Liver (tissue), 9 donors: ENCODE measurements around the gene TRABD. TPM values are rescaled to one million over a fixed set of nuclear protein-coding genes. Genes with fewer than 3 reads are reported as not detected.

Experiments used
- DNase-seq: peaks from one replicate; pipeline ENCODE4 v3.0.0-alpha.2; 2017; ENCODE audit warnings: low spot score
- H3K27ac ChIP-seq, 2 donors: one replicate each; pipeline ENCODE4 v1.7.0; 2013; ENCODE audit warnings: inconsistent platforms in 2 of 2, low read length in 2 of 2, control low read depth in 1 of 2, low read depth in 1 of 2, mild to moderate bottlenecking in 1 of 2
- H3K27me3 ChIP-seq, 4 donors: one replicate each; pipeline versions ENCODE4 v1.6.1 to v1.7.0; 2013; ENCODE audit warnings: low read length in 3 of 4, inconsistent platforms in 1 of 4, mild to moderate bottlenecking in 1 of 4, moderate library complexity in 1 of 4; ENCODE audit not compliant: control insufficient read depth in 4 of 4, insufficient read depth in 4 of 4
- H3K36me3 ChIP-seq, 4 donors: one replicate each; pipeline versions ENCODE4 v1.6.1 to v1.7.0; 2013; ENCODE audit warnings: low read length in 3 of 4, mild to moderate bottlenecking in 3 of 4, low read depth in 1 of 4, moderate library complexity in 1 of 4; ENCODE audit not compliant: control insufficient read depth in 4 of 4, insufficient read depth in 3 of 4
- H3K4me1 ChIP-seq, 4 donors: one replicate each; pipeline versions ENCODE4 v1.6.1 to v1.7.0; 2013; ENCODE audit warnings: low read length in 3 of 4, mild to moderate bottlenecking in 3 of 4, moderate library complexity in 1 of 4; ENCODE audit not compliant: control insufficient read depth in 4 of 4, insufficient read depth in 4 of 4
- H3K4me3 ChIP-seq, 3 donors: one replicate each; pipeline versions ENCODE4 v1.6.1 to v1.7.0; 2013; ENCODE audit warnings: low read length in 3 of 3, control low read depth in 1 of 3, low read depth in 1 of 3, mild to moderate bottlenecking in 1 of 3
- H3K9ac ChIP-seq, 2 donors: one replicate each; pipeline ENCODE4 v1.7.0; 2013; ENCODE audit warnings: low read length in 2 of 2, mild to moderate bottlenecking in 2 of 2, moderate library complexity in 2 of 2, control low read depth in 1 of 2, low read depth in 1 of 2
- H3K9me3 ChIP-seq, 4 donors: one replicate each; pipeline versions ENCODE4 v1.6.1 to v1.7.0; 2013; ENCODE audit warnings: low read length in 3 of 4; ENCODE audit not compliant: control insufficient read depth in 4 of 4
- ATF3 ChIP-seq: IDR thresholded peaks from 2 replicates; pipeline ENCODE4 v1.6.1; 2016; ENCODE audit warnings: antibody characterized with exemption
- CTCF ChIP-seq: fragments of 150-350 bp; IDR thresholded peaks from 2 replicates; pipeline ENCODE4 v1.5.1; 2017; ENCODE audit warnings: improper control_type of control experiment, low read depth, low read length; ENCODE audit not compliant: missing input control
- EGR1 ChIP-seq, 2 donors: IDR thresholded peaks; 2 replicates each; pipeline ENCODE4 v1.6.1; 2016 to 2018; ENCODE audit warnings: antibody characterized with exemption in 2 of 2, low read depth in 2 of 2
- FOXA1 ChIP-seq: IDR thresholded peaks from 2 replicates; pipeline ENCODE4 v1.6.1; 2016; ENCODE audit warnings: antibody characterized with exemption
- FOXA2 ChIP-seq: IDR thresholded peaks from 2 replicates; pipeline ENCODE4 v1.6.1; 2016; ENCODE audit warnings: antibody characterized with exemption
- GABPA ChIP-seq, 2 donors: IDR thresholded peaks in 1 of 2; conservative IDR thresholded peaks in 1 of 2; 2 replicates each; pipeline ENCODE4 v1.6.1; 2016; ENCODE audit warnings: antibody characterized with exemption in 2 of 2, mild to moderate bottlenecking in 1 of 2, moderate library complexity in 1 of 2
- HNF4A ChIP-seq, 2 donors: conservative IDR thresholded peaks; 2 replicates each; pipeline ENCODE4 v1.6.1; 2016; ENCODE audit warnings: antibody characterized with exemption in 2 of 2, mild to moderate bottlenecking in 2 of 2
- HNF4G ChIP-seq: IDR thresholded peaks from 2 replicates; pipeline ENCODE4 v1.6.1; 2016; ENCODE audit warnings: antibody characterized with exemption
- MAX ChIP-seq: IDR thresholded peaks from 2 replicates; pipeline ENCODE4 v1.6.1; 2016; ENCODE audit warnings: antibody characterized with exemption
- RAD21 ChIP-seq, 2 donors: IDR thresholded peaks; 2 replicates each; pipeline ENCODE4 v1.6.1; 2016; ENCODE audit warnings: antibody characterized with exemption in 2 of 2, mild to moderate bottlenecking in 2 of 2
- REST ChIP-seq: IDR thresholded peaks from 2 replicates; pipeline ENCODE4 v1.6.1; 2016; ENCODE audit warnings: antibody characterized with exemption, mild to moderate bottlenecking
- SP1 ChIP-seq: IDR thresholded peaks from 2 replicates; pipeline ENCODE4 v1.6.1; 2018; ENCODE audit warnings: antibody characterized with exemption, mild to moderate bottlenecking
- TAF1 ChIP-seq: conservative IDR thresholded peaks from 2 replicates; pipeline ENCODE4 v1.6.1; 2016; ENCODE audit warnings: antibody characterized with exemption, mild to moderate bottlenecking
- YY1 ChIP-seq: IDR thresholded peaks from 2 replicates; pipeline ENCODE4 v1.6.1; 2016; ENCODE audit warnings: antibody characterized with exemption, mild to moderate bottlenecking
- ZBTB33 ChIP-seq: IDR thresholded peaks from 2 replicates; pipeline ENCODE4 v1.6.1; 2016; ENCODE audit warnings: antibody characterized with exemption
- WGBS: extraction: QIAGEN DNeasy Blood & Tissue Kit; methylation state at CpG from one replicate; pipeline ENCODE4 v1.1.7; 2013; 5-methylcytosine and 5-hydroxymethylcytosine counted together
- polyA plus RNA-seq, 2 donors: library from polyadenylated mRNA; stranded (reverse) in 1 of 2; unstranded in 1 of 2; fragments of 200-250 nt in 1 of 2; fragments of >200 nt in 1 of 2; fragmentation: Nextera tagmentation in 1 of 2; extraction: Ambion mirVana in 1 of 2; gene quantifications; one replicate each; pipeline versions ENCODE4 v1.2.1 to v1.2.3, GENCODE V29; 2013 to 2015
- total RNA-seq, 2 donors: library from RNA; depleted of rRNA; stranded (reverse); fragments of >200 nt; gene quantifications; one replicate each; pipeline ENCODE4 v1.2.3, GENCODE V29; 2014
- donor health status: healthy.
- donor health status: healthy.
- donor health status: healthy.
- donor health status: healthy.
- donor health status: healthy.

TRABD gene
- total and polyA plus RNA-seq, 4 donors, result 10.5 to 29.7 (median 16.4) TPM

GRCh38 chr22:50192436-50193204, 6.9 kb downstream of the TRABD start:
- no peaks in the 10 kb centered on the region for H3K9me3 ChIP-seq
- no peak for DNase-seq
- no peak overlapping the region for H3K4me3 ChIP-seq
- no peak for TF ChIP-seq TAF1
- TF ChIP-seq YY1, result no peak
- TF ChIP-seq EGR1 (IDR thresholded peaks at IDR 0.05; ENCODE audit: low read depth in 2 of 2), result no peak
- TF ChIP-seq GABPA (IDR thresholded peaks at IDR 0.05 in 1 of 2, conservative IDR thresholded peaks at IDR 0.05 in 1 of 2), result no peak
- TF ChIP-seq SP1, result no peak
- no peak for TF ChIP-seq RAD21 (IDR thresholded peaks at IDR 0.05)
- TF ChIP-seq HNF4G, result no peak
- TF ChIP-seq FOXA2, result no peak
- no peak for TF ChIP-seq REST
- TF ChIP-seq HNF4A (conservative IDR thresholded peaks at IDR 0.05), result no peak
- TF ChIP-seq CTCF, result no peak
- TF ChIP-seq FOXA1, result no peak
- no peak for TF ChIP-seq MAX
- TF ChIP-seq ATF3, result no peak
- no peak for TF ChIP-seq ZBTB33
- H3K36me3 ChIP-seq, result peaks cover 0 to 22% (median 0%) of the 10 kb centered on the region in 4 donors
- no peak overlapping the region for H3K9ac ChIP-seq
- H3K27me3 ChIP-seq, result no peaks in the 10 kb centered on the region
- WGBS, result 87% methylated on average over 25 of the region's 25 CpGs
- peaks cover 22 to 87% (median 62%) of the 10 kb centered on the region in 4 donors for H3K4me1 ChIP-seq
- peak overlapping the region; percentile 87 to 90 for H3K27ac ChIP-seq
